WTC11 (cell line): ENCODE results near the gene ELMO1.

ENCODE experiments used
- CREB1 ChIP-seq: sonication (generic); formaldehyde crosslinking; IDR thresholded peaks from 2 replicates; pipeline ENCODE4 v1.8.0; 2023; ENCODE audit warnings: mild to moderate bottlenecking, missing genetic modification reagents
- GTF2I ChIP-seq: fragments of 250-450 bp; sonication (Bioruptor Pico); conservative IDR thresholded peaks from 2 replicates; pipeline ENCODE4 v1.4.0; 2021; ENCODE audit warnings: mild to moderate bottlenecking
- IRF2 ChIP-seq: sonication (generic); formaldehyde crosslinking; IDR thresholded peaks from 2 replicates; pipeline ENCODE4 v1.8.0; 2022; ENCODE audit warnings: low read depth, missing genetic modification reagents, borderline replicate concordance
- NFATC4 ChIP-seq: fragments of 250-450 bp; sonication (Bioruptor Pico); IDR thresholded peaks from 2 replicates; pipeline ENCODE4 v1.9.0; 2021; ENCODE audit warnings: mild to moderate bottlenecking
- NR2C2 ChIP-seq: sonication (generic); formaldehyde crosslinking; IDR thresholded peaks from 2 replicates; pipeline ENCODE4 v1.8.0; 2022; ENCODE audit warnings: mild to moderate bottlenecking, missing genetic modification reagents
- TF ChIP-seq, protein P1 (sequence below): sonication (generic); formaldehyde crosslinking; IDR thresholded peaks from 2 replicates; pipeline ENCODE4 v1.8.0; 2022; ENCODE audit warnings: mild to moderate bottlenecking, missing genetic modification reagents
- TF ChIP-seq, protein P2 (sequence below): fragments of 200-600 bp; IDR thresholded peaks from 2 replicates; pipeline ENCODE4 v1.8.0; 2022; ENCODE audit warnings: antibody characterized with exemption
- TF ChIP-seq, protein P3 (sequence below): sonication (generic); formaldehyde crosslinking; IDR thresholded peaks from 2 replicates; pipeline ENCODE4 v1.8.0; 2023; ENCODE audit warnings: missing genetic modification reagents
- TF ChIP-seq, protein P4 (sequence below): sonication (generic); formaldehyde crosslinking; IDR thresholded peaks from 2 replicates; pipeline ENCODE4 v1.8.0; 2022; ENCODE audit warnings: mild to moderate bottlenecking, missing genetic modification reagents
- TF ChIP-seq, protein P5 (sequence below): sonication (generic); formaldehyde crosslinking; IDR thresholded peaks from 2 replicates; pipeline ENCODE4 v1.8.1; 2022; ENCODE audit warnings: low read depth, mild to moderate bottlenecking, moderate library complexity, missing genetic modification reagents, borderline replicate concordance

DNA sequence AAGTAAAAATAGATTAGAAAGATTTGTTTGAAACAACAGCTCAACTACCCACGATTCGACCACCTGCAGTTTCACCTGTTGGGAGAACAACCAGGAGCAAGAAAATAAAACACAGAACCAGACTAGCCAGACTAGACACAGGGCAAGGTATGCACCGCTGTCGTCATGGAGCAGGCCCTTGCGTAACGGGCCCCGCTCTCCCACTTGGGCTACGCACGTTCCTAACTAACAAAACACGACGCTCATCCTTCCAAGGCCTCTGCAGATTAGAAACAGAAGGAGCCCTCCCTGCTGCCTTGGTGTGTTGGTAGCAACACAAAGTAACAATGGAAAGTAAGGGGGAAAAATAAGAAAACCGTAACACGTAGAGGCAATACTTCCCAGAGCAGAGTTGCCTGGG, 45.1 kb upstream of the ELMO1 start:
- TF ChIP-seq GTF2I (no peak), NFATC4 (no peak), IRF2 (no peak), NR2C2 (CRISPR knock-in tag) (no peak), CREB1 (no peak)
- TF ChIP-seq, protein P1, sequence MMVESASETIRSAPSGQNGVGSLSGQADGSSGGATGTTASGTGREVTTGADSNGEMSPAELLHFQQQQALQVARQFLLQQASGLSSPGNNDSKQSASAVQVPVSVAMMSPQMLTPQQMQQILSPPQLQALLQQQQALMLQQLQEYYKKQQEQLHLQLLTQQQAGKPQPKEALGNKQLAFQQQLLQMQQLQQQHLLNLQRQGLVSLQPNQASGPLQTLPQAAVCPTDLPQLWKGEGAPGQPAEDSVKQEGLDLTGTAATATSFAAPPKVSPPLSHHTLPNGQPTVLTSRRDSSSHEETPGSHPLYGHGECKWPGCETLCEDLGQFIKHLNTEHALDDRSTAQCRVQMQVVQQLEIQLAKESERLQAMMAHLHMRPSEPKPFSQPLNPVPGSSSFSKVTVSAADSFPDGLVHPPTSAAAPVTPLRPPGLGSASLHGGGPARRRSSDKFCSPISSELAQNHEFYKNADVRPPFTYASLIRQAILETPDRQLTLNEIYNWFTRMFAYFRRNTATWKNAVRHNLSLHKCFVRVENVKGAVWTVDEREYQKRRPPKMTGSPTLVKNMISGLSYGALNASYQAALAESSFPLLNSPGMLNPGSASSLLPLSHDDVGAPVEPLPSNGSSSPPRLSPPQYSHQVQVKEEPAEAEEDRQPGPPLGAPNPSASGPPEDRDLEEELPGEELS (CRISPR knock-in tag): no peak
- TF ChIP-seq, protein P2, sequence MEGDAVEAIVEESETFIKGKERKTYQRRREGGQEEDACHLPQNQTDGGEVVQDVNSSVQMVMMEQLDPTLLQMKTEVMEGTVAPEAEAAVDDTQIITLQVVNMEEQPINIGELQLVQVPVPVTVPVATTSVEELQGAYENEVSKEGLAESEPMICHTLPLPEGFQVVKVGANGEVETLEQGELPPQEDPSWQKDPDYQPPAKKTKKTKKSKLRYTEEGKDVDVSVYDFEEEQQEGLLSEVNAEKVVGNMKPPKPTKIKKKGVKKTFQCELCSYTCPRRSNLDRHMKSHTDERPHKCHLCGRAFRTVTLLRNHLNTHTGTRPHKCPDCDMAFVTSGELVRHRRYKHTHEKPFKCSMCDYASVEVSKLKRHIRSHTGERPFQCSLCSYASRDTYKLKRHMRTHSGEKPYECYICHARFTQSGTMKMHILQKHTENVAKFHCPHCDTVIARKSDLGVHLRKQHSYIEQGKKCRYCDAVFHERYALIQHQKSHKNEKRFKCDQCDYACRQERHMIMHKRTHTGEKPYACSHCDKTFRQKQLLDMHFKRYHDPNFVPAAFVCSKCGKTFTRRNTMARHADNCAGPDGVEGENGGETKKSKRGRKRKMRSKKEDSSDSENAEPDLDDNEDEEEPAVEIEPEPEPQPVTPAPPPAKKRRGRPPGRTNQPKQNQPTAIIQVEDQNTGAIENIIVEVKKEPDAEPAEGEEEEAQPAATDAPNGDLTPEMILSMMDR: no peak
- TF ChIP-seq, protein P3, sequence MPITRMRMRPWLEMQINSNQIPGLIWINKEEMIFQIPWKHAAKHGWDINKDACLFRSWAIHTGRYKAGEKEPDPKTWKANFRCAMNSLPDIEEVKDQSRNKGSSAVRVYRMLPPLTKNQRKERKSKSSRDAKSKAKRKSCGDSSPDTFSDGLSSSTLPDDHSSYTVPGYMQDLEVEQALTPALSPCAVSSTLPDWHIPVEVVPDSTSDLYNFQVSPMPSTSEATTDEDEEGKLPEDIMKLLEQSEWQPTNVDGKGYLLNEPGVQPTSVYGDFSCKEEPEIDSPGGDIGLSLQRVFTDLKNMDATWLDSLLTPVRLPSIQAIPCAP (CRISPR knock-in tag): no peak
- TF ChIP-seq, protein P4, sequence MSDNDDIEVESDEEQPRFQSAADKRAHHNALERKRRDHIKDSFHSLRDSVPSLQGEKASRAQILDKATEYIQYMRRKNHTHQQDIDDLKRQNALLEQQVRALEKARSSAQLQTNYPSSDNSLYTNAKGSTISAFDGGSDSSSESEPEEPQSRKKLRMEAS: no peak
- TF ChIP-seq, protein P5, sequence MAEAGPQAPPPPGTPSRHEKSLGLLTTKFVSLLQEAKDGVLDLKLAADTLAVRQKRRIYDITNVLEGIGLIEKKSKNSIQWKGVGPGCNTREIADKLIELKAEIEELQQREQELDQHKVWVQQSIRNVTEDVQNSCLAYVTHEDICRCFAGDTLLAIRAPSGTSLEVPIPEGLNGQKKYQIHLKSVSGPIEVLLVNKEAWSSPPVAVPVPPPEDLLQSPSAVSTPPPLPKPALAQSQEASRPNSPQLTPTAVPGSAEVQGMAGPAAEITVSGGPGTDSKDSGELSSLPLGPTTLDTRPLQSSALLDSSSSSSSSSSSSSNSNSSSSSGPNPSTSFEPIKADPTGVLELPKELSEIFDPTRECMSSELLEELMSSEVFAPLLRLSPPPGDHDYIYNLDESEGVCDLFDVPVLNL (CRISPR knock-in tag): no peak
